DMS79 (cell line): ENCODE results near the gene GAGE12E.
"Not testable (repeated sequence)": the region's sequence is repeated elsewhere in the genome, so short reads cannot be mapped to it uniquely, and the experiment has no call there.

Source experiments
- DNase-seq: peaks from one replicate; lab custom pipeline; 2025; lab: John Stamatoyannopoulos, UW

Gene GAGE12E, protein sequence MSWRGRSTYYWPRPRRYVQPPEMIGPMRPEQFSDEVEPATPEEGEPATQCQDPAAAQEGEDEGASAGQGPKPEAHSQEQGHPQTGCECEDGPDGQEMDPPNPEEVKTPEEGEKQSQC

DNA sequence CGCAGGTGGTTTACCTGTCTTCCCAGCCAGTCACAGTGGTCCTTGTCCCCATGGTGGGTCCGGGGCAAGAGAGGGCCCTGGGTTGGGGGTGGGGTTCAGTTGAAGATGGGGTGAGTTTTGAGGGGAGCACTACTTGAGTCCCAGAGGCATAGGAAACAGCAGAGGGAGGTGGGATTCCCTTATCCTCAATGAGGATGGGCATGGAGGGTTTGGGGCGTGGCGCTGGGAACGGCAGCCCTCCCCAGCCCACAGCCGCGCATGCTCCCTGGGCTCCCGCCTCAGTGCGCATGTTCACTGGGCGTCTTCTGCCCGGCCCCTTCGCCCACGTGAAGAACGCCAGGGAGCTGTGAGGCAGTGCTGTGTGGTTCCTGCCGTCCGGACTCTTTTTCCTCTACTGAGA lies at the start of gene GAGE12E:
TSS of gene GAGE12E (plus strand) at position 301 of the 400 bp plus-strand sequence. CDS start 1,155 bp downstream, outside the sequence.
- not testable (repeated sequence) for DNase-seq

DNA sequence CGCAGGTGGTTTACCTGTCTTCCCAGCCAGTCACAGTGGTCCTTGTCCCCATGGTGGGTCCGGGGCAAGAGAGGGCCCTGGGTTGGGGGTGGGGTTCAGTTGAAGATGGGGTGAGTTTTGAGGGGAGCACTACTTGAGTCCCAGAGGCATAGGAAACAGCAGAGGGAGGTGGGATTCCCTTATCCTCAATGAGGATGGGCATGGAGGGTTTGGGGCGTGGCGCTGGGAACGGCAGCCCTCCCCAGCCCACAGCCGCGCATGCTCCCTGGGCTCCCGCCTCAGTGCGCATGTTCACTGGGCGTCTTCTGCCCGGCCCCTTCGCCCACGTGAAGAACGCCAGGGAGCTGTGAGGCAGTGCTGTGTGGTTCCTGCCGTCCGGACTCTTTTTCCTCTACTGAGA lies 19.2 kb upstream of the GAGE12E start, which contains the start of gene GAGE12C:
TSS of gene GAGE12C (plus strand) at position 301 of the 400 bp plus-strand sequence. CDS start 1,155 bp downstream, outside the sequence.
- not testable (repeated sequence) for DNase-seq

DNA sequence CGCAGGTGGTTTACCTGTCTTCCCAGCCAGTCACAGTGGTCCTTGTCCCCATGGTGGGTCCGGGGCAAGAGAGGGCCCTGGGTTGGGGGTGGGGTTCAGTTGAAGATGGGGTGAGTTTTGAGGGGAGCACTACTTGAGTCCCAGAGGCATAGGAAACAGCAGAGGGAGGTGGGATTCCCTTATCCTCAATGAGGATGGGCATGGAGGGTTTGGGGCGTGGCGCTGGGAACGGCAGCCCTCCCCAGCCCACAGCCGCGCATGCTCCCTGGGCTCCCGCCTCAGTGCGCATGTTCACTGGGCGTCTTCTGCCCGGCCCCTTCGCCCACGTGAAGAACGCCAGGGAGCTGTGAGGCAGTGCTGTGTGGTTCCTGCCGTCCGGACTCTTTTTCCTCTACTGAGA lies 9.7 kb upstream of the GAGE12E start, which contains the start of gene GAGE12D:
TSS of gene GAGE12D (plus strand) at position 301 of the 400 bp plus-strand sequence. CDS start 1,155 bp downstream, outside the sequence.
- DNase-seq: not testable (repeated sequence)

DNA sequence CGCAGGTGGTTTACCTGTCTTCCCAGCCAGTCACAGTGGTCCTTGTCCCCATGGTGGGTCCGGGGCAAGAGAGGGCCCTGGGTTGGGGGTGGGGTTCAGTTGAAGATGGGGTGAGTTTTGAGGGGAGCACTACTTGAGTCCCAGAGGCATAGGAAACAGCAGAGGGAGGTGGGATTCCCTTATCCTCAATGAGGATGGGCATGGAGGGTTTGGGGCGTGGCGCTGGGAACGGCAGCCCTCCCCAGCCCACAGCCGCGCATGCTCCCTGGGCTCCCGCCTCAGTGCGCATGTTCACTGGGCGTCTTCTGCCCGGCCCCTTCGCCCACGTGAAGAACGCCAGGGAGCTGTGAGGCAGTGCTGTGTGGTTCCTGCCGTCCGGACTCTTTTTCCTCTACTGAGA lies 9.5 kb downstream of the GAGE12E start, which contains the start of gene GAGE12F:
TSS of gene GAGE12F (plus strand) at position 301 of the 400 bp plus-strand sequence. CDS start 1,155 bp downstream, outside the sequence.
- not testable (repeated sequence) for DNase-seq

DNA sequence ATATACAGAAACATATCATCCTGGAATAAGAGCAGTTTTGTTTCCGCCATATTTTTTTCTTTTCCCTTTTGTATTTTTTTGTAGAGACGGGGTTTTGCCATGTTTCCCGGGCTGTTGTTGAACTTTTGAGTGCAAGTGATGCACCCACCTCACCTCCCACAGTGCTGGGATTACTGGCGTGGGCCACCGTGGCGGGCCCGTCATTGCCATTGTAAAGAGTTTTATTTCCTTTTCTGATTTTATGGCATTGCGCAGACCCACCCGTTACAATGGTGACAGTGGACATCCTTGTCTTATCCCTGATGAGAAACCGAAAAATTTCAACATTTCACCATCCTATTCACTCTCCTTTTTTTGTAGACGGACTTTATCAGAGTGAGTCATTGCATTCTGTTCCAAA lies 17.6 kb downstream of the GAGE12E start:
- DNase-seq: not testable (repeated sequence)

DNA sequence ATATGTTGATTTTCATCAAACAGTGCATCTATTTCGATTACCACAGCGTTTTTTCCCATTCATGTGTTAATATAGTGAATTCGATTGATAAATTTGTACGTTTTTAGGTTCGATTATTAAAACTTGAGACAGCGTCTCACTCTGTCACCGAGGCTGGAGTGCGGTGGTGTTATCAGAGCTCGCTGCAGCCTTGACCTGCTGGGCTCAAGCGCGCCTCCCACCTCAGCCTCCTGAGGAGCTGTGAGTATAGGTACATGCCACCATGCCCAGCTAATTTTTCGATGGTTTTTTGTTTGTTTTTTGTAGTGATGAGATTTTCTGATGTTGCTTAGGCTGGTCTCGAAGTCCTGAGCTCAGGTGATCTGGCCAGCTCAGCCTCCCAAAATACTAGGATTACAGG lies 18.1 kb downstream of the GAGE12E start:
- DNase-seq: not testable (repeated sequence)

DNA sequence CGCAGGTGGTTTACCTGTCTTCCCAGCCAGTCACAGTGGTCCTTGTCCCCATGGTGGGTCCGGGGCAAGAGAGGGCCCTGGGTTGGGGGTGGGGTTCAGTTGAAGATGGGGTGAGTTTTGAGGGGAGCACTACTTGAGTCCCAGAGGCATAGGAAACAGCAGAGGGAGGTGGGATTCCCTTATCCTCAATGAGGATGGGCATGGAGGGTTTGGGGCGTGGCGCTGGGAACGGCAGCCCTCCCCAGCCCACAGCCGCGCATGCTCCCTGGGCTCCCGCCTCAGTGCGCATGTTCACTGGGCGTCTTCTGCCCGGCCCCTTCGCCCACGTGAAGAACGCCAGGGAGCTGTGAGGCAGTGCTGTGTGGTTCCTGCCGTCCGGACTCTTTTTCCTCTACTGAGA lies 19.0 kb downstream of the GAGE12E start, which contains the start of gene GAGE12G:
TSS of gene GAGE12G (plus strand) at position 301 of the 400 bp plus-strand sequence. CDS start 1,155 bp downstream, outside the sequence.
- not testable (repeated sequence) for DNase-seq

DNA sequence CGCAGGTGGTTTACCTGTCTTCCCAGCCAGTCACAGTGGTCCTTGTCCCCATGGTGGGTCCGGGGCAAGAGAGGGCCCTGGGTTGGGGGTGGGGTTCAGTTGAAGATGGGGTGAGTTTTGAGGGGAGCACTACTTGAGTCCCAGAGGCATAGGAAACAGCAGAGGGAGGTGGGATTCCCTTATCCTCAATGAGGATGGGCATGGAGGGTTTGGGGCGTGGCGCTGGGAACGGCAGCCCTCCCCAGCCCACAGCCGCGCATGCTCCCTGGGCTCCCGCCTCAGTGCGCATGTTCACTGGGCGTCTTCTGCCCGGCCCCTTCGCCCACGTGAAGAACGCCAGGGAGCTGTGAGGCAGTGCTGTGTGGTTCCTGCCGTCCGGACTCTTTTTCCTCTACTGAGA lies 28.6 kb downstream of the GAGE12E start, which contains the start of gene GAGE12H:
TSS of gene GAGE12H (plus strand) at position 301 of the 400 bp plus-strand sequence. CDS start 1,155 bp downstream, outside the sequence.
- DNase-seq: not testable (repeated sequence)

DNA sequence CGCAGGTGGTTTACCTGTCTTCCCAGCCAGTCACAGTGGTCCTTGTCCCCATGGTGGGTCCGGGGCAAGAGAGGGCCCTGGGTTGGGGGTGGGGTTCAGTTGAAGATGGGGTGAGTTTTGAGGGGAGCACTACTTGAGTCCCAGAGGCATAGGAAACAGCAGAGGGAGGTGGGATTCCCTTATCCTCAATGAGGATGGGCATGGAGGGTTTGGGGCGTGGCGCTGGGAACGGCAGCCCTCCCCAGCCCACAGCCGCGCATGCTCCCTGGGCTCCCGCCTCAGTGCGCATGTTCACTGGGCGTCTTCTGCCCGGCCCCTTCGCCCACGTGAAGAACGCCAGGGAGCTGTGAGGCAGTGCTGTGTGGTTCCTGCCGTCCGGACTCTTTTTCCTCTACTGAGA lies 38.1 kb downstream of the GAGE12E start, which contains the start of gene GAGE2A:
TSS of gene GAGE2A (plus strand) at position 301 of the 400 bp plus-strand sequence. CDS start 1,155 bp downstream, outside the sequence.
- DNase-seq: not testable (repeated sequence)

DNA sequence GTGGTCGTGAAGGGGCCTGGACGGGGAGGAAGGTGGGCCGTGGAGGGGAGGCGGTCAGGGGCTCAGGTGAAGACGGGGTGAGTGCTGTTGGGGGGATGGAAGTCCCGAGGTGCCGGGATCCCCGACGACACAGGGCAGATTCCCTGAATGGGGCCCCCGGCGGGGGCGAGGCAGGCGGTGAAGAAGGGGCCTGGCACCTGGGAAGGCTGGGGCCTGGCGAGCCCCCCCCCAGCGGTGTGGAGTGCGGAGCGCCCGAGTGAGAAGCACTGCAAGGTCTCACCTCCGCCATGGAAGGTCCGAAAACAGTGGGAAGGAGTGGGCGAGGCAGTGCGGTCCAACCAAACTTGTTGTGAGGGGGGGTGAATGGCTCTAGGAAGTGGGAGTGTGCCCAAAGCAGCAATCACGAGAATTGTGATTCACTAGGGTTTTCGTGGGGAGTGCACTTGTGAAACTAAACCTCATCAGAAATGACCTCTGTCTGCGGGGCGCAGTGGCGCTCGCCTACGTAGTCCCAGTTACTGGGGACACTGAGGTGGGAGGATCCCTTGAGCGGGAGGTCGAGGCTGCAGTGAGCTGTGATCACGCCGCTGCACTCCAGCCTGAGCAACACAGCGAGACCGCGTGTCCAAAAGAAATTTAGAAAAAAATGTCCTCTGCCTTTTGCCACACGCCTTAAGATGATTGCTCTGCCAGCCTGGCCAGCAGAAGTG lies 38.8 kb downstream of the GAGE12E start:
- not testable (repeated sequence) for DNase-seq

DNA sequence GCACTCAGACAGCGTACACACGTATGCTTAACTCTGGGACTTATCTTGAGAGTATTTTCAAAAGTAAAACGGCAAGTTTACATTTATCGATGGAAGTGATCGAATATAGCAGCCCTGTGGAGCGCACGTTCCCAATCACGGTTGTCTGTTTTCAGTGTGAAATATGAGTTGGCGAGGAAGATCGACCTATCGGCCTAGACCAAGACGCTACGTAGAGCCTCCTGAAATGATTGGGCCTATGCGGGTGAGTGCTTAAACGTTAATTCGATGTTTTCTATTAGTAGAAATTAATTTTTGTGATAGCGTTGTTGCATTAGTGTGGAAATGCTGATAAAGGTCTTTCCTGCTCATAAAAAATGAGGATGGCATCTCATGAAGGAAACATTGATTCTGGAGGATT lies 39.4 kb downstream of the GAGE12E start:
- not testable (repeated sequence) for DNase-seq

DNA sequence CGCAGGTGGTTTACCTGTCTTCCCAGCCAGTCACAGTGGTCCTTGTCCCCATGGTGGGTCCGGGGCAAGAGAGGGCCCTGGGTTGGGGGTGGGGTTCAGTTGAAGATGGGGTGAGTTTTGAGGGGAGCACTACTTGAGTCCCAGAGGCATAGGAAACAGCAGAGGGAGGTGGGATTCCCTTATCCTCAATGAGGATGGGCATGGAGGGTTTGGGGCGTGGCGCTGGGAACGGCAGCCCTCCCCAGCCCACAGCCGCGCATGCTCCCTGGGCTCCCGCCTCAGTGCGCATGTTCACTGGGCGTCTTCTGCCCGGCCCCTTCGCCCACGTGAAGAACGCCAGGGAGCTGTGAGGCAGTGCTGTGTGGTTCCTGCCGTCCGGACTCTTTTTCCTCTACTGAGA lies 47.6 kb downstream of the GAGE12E start, which contains the start of gene GAGE1:
TSS of gene GAGE1 (plus strand) at position 301 of the 400 bp plus-strand sequence. CDS start 1,155 bp downstream, outside the sequence.
- DNase-seq: not testable (repeated sequence)
